ENCODE results near the gene CCDC60.

DNA sequence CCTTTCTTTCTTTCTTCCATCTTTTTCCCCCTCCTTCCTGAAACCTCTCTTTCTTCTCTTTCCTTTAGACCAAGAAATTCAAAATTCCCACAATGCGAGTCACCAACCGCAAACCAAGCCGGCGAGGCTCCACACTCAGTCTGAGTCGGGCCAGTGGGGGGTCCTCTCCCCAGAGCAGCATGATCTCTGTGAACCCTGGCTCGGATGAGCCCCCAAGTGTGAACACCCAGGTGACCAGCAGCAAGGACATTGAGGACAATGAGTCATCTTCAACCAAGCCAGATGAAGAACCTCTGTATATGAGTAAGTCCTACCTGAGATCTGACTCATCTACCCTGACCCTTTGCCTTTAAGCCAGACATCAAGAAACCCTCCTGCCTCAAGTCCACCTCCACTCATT lies 170.5 kb downstream of the CCDC60 start:
- TF ChIP-seq EZH2phosphoT487 (IDR thresholded peaks at IDR 0.05; ENCODE audit: low read length) (no peak), EZH2 (optimal IDR thresholded peaks at IDR 0.05; ENCODE audit: low read depth, low read length) (no peak)
- TF ChIP-seq, protein P1, sequence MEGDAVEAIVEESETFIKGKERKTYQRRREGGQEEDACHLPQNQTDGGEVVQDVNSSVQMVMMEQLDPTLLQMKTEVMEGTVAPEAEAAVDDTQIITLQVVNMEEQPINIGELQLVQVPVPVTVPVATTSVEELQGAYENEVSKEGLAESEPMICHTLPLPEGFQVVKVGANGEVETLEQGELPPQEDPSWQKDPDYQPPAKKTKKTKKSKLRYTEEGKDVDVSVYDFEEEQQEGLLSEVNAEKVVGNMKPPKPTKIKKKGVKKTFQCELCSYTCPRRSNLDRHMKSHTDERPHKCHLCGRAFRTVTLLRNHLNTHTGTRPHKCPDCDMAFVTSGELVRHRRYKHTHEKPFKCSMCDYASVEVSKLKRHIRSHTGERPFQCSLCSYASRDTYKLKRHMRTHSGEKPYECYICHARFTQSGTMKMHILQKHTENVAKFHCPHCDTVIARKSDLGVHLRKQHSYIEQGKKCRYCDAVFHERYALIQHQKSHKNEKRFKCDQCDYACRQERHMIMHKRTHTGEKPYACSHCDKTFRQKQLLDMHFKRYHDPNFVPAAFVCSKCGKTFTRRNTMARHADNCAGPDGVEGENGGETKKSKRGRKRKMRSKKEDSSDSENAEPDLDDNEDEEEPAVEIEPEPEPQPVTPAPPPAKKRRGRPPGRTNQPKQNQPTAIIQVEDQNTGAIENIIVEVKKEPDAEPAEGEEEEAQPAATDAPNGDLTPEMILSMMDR (IDR thresholded peaks at IDR 0.05; ENCODE audit: low read length) = no peak

Data from MM.1S (cell line).